Adrenal gland (tissue), 12 donors: ENCODE results near the gene RNF148. TPM values are rescaled to one million over a fixed set of nuclear protein-coding genes. Genes with fewer than 3 reads are reported as not detected.

Experiments used
- DNase-seq, 7 donors: peaks; one replicate each; pipeline ENCODE4 v3.0.0-alpha.2; 2019 to 2020
- H3K27ac ChIP-seq, 5 donors: fragments of 200-600 bp; sonication (generic) in 4 of 5; 1 replicate in 3 of 5; 2 replicates in 2 of 5; pipeline versions ENCODE4 v1.5.1 to v1.8.0; 2016 to 2020; ENCODE audit warnings: mild to moderate bottlenecking in 1 of 5
- H3K27me3 ChIP-seq: fragments of 200-600 bp; 2 replicates; pipeline ENCODE4 v1.8.0; 2021
- H3K36me3 ChIP-seq, 2 donors: fragments of 200-600 bp; replicated peaks in 1 of 2; 1 replicate in 1 of 2; 2 replicates in 1 of 2; pipeline versions ENCODE4 v1.5.1 to v1.8.0; 2018 to 2022
- H3K4me1 ChIP-seq, 2 donors: fragments of 200-600 bp; replicated peaks in 1 of 2; 1 replicate in 1 of 2; 2 replicates in 1 of 2; pipeline versions ENCODE4 v1.5.1 to v1.8.0; 2018 to 2021
- H3K4me3 ChIP-seq, 4 donors: fragments of 200-600 bp; sonication (generic) in 3 of 4; one replicate each; pipeline ENCODE4 v1.5.1; 2016 to 2018
- H3K9me3 ChIP-seq, 3 donors: fragments of 200-600 bp; sonication (generic) in 1 of 3; replicated peaks in 1 of 3; 1 replicate in 2 of 3; 2 replicates in 1 of 3; pipeline versions ENCODE4 v1.5.1 to v1.8.0; 2016 to 2021
- CTCF ChIP-seq, 6 experiments: fragments of 450-650 bp in 4 of 6; fragments of 200-600 bp in 2 of 6; sonication (generic) in 1 of 6; IDR thresholded peaks; 1 replicate in 5 of 6; 2 replicates in 1 of 6; pipeline versions ENCODE4 v1.5.1 to v1.8.0; 2016 to 2021; ENCODE audit warnings: antibody characterized with exemption in 6 of 6, mild to moderate bottlenecking in 2 of 6, moderate library complexity in 1 of 6
- POLR2A ChIP-seq, 2 donors: fragments of 450-650 bp; IDR thresholded peaks; one replicate each; pipeline ENCODE4 v1.6.1; 2017; ENCODE audit warnings: antibody characterized with exemption in 2 of 2, mild to moderate bottlenecking in 2 of 2, moderate library complexity in 1 of 2
- WGBS, 4 donors: extraction: QIAGEN DNeasy Blood & Tissue Kit in 2 of 4; methylation state at CpG; one replicate each; pipeline versions ENCODE4 v1.1.5 to v1.1.7; 2013 to 2017; 5-methylcytosine and 5-hydroxymethylcytosine counted together
- intact Hi-C, 2 donors: fragments of 100-400 bp; cut with DNase I; formaldehyde crosslinking; loops; one replicate each; pipeline versions ENCODE4 v1.14.1 to v1.15.0; 2022 to 2023
- polyA plus RNA-seq, 3 donors: library from polyadenylated mRNA; stranded (reverse); fragments of 200-250 nt in 2 of 3; fragments of 350-450 nt in 1 of 3; fragmentation: Illumina TruSeq in 1 of 3; extraction: RNeasy Lipid Tissue Mini Kit (QIAGEN cat#74804) in 1 of 3; gene quantifications; one replicate each; pipeline ENCODE4 v1.2.3, GENCODE V29; 2013 to 2014
- total RNA-seq, 9 donors: library from RNA; depleted of rRNA in 4 of 9; stranded (reverse); fragments of >200 nt in 4 of 9; fragments of 120-200 nt in 1 of 9; fragmentation: NEBNext Ultra II Directional in 1 of 9; extraction: Animal tissue kit (Norgen Biotek cat#: 25700) in 1 of 9; gene quantifications; one replicate each; pipeline versions ENCODE4 v1.1.0 to v1.2.4, GENCODE V29; 2013 to 2023
- donor health status: healthy with polysubstance abuse.
- donor health status: Bipolar disorder and iron deficiency.
- donor health status: DM: yes; HTN: yes; CAD: no.
- donor health status: DM: no; HTN: no; CAD: no.
- donor health status: DM: no; HTN: no; CAD: no.
- donor health status: DM: yes; HTN: yes; CAD: no.

The RNF148 gene
- total and polyA plus RNA-seq, 12 donors, result 0.20 to 5.0 (median 0.76) TPM; not detected in 1

- Histone ChIP-seq H3K4me3 (no peak overlapping the region), H3K9me3 (no peaks in the 10 kb centered on the region), H3K36me3 (no peaks in the 10 kb centered on the region), H3K4me1 (peaks cover 0 to 9% of the 10 kb centered on the region in 2 donors), H3K27ac (no peak overlapping the region), H3K27me3 (no peaks in the 10 kb centered on the region)
- WGBS, 4 donors, result 79 to 89% (median 84%) methylated on average over 1 of the region's 1 CpG
- TF ChIP-seq CTCF (IDR thresholded peaks at IDR 0.05) (no peak), POLR2A (IDR thresholded peaks at IDR 0.05) (no peak)
- intact Hi-C loops, result no loop called here
- no peak for DNase-seq
These were observed 25.6 kb downstream of the RNF148 start for GRCh38 chr7:122677149-122677548.

GRCh38 chr7:122676466-122676865, 26.3 kb downstream of the RNF148 start:
- Histone ChIP-seq H3K36me3 (no peaks in the 10 kb centered on the region), H3K27me3 (no peaks in the 10 kb centered on the region), H3K9me3 (no peaks in the 10 kb centered on the region), H3K4me3 (no peak overlapping the region), H3K4me1 (peaks cover 0 to 9% of the 10 kb centered on the region in 2 donors), H3K27ac (no peak overlapping the region)
- DNase-seq, result no peak
- no peak for TF ChIP-seq POLR2A (IDR thresholded peaks at IDR 0.05)
- no peak for TF ChIP-seq CTCF (IDR thresholded peaks at IDR 0.05)
- WGBS, 4 donors, result 82 to 89% (median 88%) methylated on average over 2 of the region's 2 CpGs
- intact Hi-C loops, result no loop called here

GRCh38 chr7:122675621-122676020, 27.1 kb downstream of the RNF148 start:
- WGBS, 4 donors, result 92 to 97% (median 96%) methylated on average over 7 of the region's 7 CpGs
- peaks cover 0 to 9% of the 10 kb centered on the region in 2 donors for H3K4me1 ChIP-seq
- intact Hi-C loops, result no loop called here
- DNase-seq, result no peak
- TF ChIP-seq CTCF (IDR thresholded peaks at IDR 0.05) (no peak), POLR2A (IDR thresholded peaks at IDR 0.05) (no peak)
- no peak overlapping the region for H3K27ac ChIP-seq
- no peak overlapping the region for H3K4me3 ChIP-seq
- no peaks in the 10 kb centered on the region for H3K9me3 ChIP-seq
- no peaks in the 10 kb centered on the region for H3K27me3 ChIP-seq
- no peaks in the 10 kb centered on the region for H3K36me3 ChIP-seq

GRCh38 chr7:122675011-122675410, 27.7 kb downstream of the RNF148 start:
- Histone ChIP-seq H3K4me1 (peaks cover 0 to 9% of the 10 kb centered on the region in 2 donors), H3K9me3 (no peaks in the 10 kb centered on the region), H3K36me3 (no peaks in the 10 kb centered on the region), H3K4me3 (peak overlapping the region in 1 of 4 donors; percentile 6), H3K27ac (peak overlapping the region in 1 of 5 donors; percentile 14), H3K27me3 (no peaks in the 10 kb centered on the region)
- 53 to 59% (median 55%) methylated on average over 7 of the region's 7 CpGs for WGBS, 4 donors
- TF ChIP-seq CTCF (IDR thresholded peaks at IDR 0.05) (no peak), POLR2A (IDR thresholded peaks at IDR 0.05) (no peak)
- intact Hi-C loops, result no loop called here
- peak in 4 of 7 donors; percentile 35 to 53 (median 44) for DNase-seq
